H9 (cell line): ENCODE results near the gene TH. TPM values are rescaled to one million over a fixed set of nuclear protein-coding genes. Genes with fewer than 3 reads are reported as not detected.

Experiments
- DNase-seq: peaks from one replicate; pipeline ENCODE4 v3.0.0-alpha.2; 2017
- H2AFZ ChIP-seq: one replicate; pipeline ENCODE4 v1.6.1; 2013; ENCODE audit warnings: mild to moderate bottlenecking, low read length, control low read depth, moderate library complexity
- H2AK5ac ChIP-seq: 2 replicates; pipeline ENCODE4 v1.6.1; 2013; ENCODE audit warnings: low read length, control low read depth, mixed read lengths; ENCODE audit not compliant: insufficient read length
- H2BK120ac ChIP-seq: one replicate; pipeline ENCODE4 v1.6.1; 2013; ENCODE audit warnings: low read depth, mild to moderate bottlenecking, low read length, control low read depth, inconsistent platforms; ENCODE audit not compliant: poor library complexity, severe bottlenecking
- H2BK12ac ChIP-seq: 2 replicates; pipeline ENCODE4 v1.6.1; 2013; ENCODE audit warnings: low read length, control low read depth, mixed read lengths, low read depth; ENCODE audit not compliant: insufficient read length
- H2BK15ac ChIP-seq: 2 replicates; pipeline ENCODE4 v1.6.1; 2013; ENCODE audit warnings: low read depth, low read length, control low read depth
- H2BK20ac ChIP-seq: one replicate; pipeline ENCODE4 v1.6.1; 2013; ENCODE audit warnings: low read depth, mild to moderate bottlenecking, low read length, control low read depth, inconsistent platforms; ENCODE audit not compliant: poor library complexity, severe bottlenecking
- H2BK5ac ChIP-seq: 2 replicates; pipeline ENCODE4 v1.6.1; 2013; ENCODE audit warnings: low read length, control low read depth, mixed read lengths; ENCODE audit not compliant: insufficient read length
- H3K14ac ChIP-seq: 2 replicates; pipeline ENCODE4 v1.6.1; 2013; ENCODE audit warnings: low read length, control low read depth; ENCODE audit not compliant: insufficient read depth
- H3K18ac ChIP-seq: 2 replicates; pipeline ENCODE4 v1.6.1; 2013; ENCODE audit warnings: low read depth, mild to moderate bottlenecking, mixed read lengths, low read length, control low read depth; ENCODE audit not compliant: insufficient read length
- H3K23ac ChIP-seq: 2 replicates; pipeline ENCODE4 v1.6.1; 2013; ENCODE audit warnings: low read length, control low read depth, mixed read lengths, low read depth; ENCODE audit not compliant: insufficient read length
- H3K23me2 ChIP-seq: 2 replicates; pipeline ENCODE4 v1.6.1; 2013; ENCODE audit warnings: low read depth, mild to moderate bottlenecking, mixed read lengths, low read length, control low read depth; ENCODE audit not compliant: insufficient read length, poor library complexity, severe bottlenecking
- H3K27ac ChIP-seq: 2 replicates; pipeline ENCODE4 v1.5.1; 2013; ENCODE audit warnings: low read length, control low read depth, mixed read lengths, low read depth; ENCODE audit not compliant: insufficient read length
- H3K27me3 ChIP-seq: 2 replicates; pipeline ENCODE4 v1.6.1; 2013; ENCODE audit warnings: low read length, control low read depth, inconsistent platforms; ENCODE audit not compliant: insufficient read depth
- H3K4ac ChIP-seq: 2 replicates; pipeline ENCODE4 v1.6.1; 2013; ENCODE audit warnings: low read depth, mild to moderate bottlenecking, control low read depth, inconsistent platforms, low read length, moderate library complexity
- H3K4me1 ChIP-seq: 2 replicates; pipeline ENCODE4 v1.6.1; 2013; ENCODE audit warnings: low read length, control low read depth, inconsistent platforms; ENCODE audit not compliant: insufficient read depth
- H3K4me2 ChIP-seq: 2 replicates; pipeline ENCODE4 v1.6.1; 2013; ENCODE audit warnings: low read length, control low read depth, mixed read lengths; ENCODE audit not compliant: insufficient read length, insufficient read depth
- H3K56ac ChIP-seq: 2 replicates; pipeline ENCODE4 v1.6.1; 2013; ENCODE audit warnings: low read depth, mild to moderate bottlenecking, mixed read lengths, low read length, control low read depth; ENCODE audit not compliant: insufficient read length
- H3K79me1 ChIP-seq: 2 replicates; pipeline ENCODE4 v1.6.1; 2013; ENCODE audit warnings: low read depth, mild to moderate bottlenecking, moderate library complexity, low read length, control low read depth, inconsistent platforms; ENCODE audit not compliant: insufficient read depth, poor library complexity, severe bottlenecking
- H3K79me2 ChIP-seq: 2 replicates; pipeline ENCODE4 v1.6.1; 2013; ENCODE audit warnings: low read length, control low read depth, inconsistent platforms; ENCODE audit not compliant: insufficient read depth
- H3K9ac ChIP-seq: 2 replicates; pipeline ENCODE4 v1.6.1; 2013; ENCODE audit warnings: low read length, control low read depth, mixed read lengths; ENCODE audit not compliant: insufficient read length; ENCODE audit errors: extremely low read depth
- H3K9me3 ChIP-seq: one replicate; pipeline ENCODE4 v1.6.1; 2013; ENCODE audit warnings: low read depth, low read length, inconsistent platforms; ENCODE audit not compliant: control insufficient read depth
- H3T11ph ChIP-seq: one replicate; pipeline ENCODE4 v1.6.1; 2013; ENCODE audit warnings: mild to moderate bottlenecking, low read length, control low read depth, inconsistent platforms
- H4K20me1 ChIP-seq: one replicate; pipeline ENCODE4 v1.6.1; 2013; ENCODE audit not compliant: control insufficient read depth, insufficient read length, insufficient read depth
- H4K5ac ChIP-seq: 2 replicates; pipeline ENCODE4 v1.6.1; 2013; ENCODE audit warnings: low read depth, mild to moderate bottlenecking, mixed read lengths, low read length, control low read depth; ENCODE audit not compliant: insufficient read length
- H4K8ac ChIP-seq: replicated peaks from 2 replicates; pipeline ENCODE4 v1.6.1; 2013; ENCODE audit warnings: low read length, control low read depth, mixed read lengths, low read depth; ENCODE audit not compliant: insufficient read length
- H4K91ac ChIP-seq: 2 replicates; pipeline ENCODE4 v1.6.1; 2013; ENCODE audit warnings: low read depth, mild to moderate bottlenecking, moderate library complexity, mixed read lengths, low read length, control low read depth; ENCODE audit not compliant: insufficient read length
- H3K27ac Mint-ChIP-seq, 3 experiments: 2 replicates in 2 of 3; 3 replicates in 1 of 3; pipeline ENCODE4 v1.8.0; 2020 to 2021; ENCODE audit warnings: mixed read lengths in 3 of 3, mild to moderate bottlenecking in 1 of 3, moderate library complexity in 1 of 3
- H3K27me3 Mint-ChIP-seq: 2 replicates; pipeline ENCODE4 v1.8.0; 2021; ENCODE audit warnings: low read depth, mild to moderate bottlenecking, moderate library complexity, mixed read lengths
- H3K36me3 Mint-ChIP-seq, 3 experiments: 2 replicates in 2 of 3; 3 replicates in 1 of 3; pipeline ENCODE4 v1.8.0; 2020 to 2021; ENCODE audit warnings: low read depth in 3 of 3, mixed read lengths in 3 of 3; ENCODE audit not compliant: insufficient read depth in 1 of 3
- H3K4me1 Mint-ChIP-seq, 2 experiments: 2 replicates each; pipeline ENCODE4 v1.8.0; 2020; ENCODE audit warnings: mixed read lengths in 2 of 2
- H3K4me3 Mint-ChIP-seq, 2 experiments: 2 replicates in 1 of 2; 3 replicates in 1 of 2; pipeline ENCODE4 v1.8.0; 2020 to 2021; ENCODE audit warnings: mild to moderate bottlenecking in 2 of 2, mixed read lengths in 2 of 2, moderate library complexity in 1 of 2
- H3K9me3 Mint-ChIP-seq, 2 experiments: 2 replicates in 1 of 2; 3 replicates in 1 of 2; pipeline ENCODE4 v1.8.0; 2020; ENCODE audit warnings: mild to moderate bottlenecking in 2 of 2, mixed read lengths in 2 of 2, moderate library complexity in 1 of 2
- WGBS: extraction: QIAGEN DNeasy Blood & Tissue Kit; methylation state at CpG from one replicate; pipeline ENCODE4 v1.1.7; 2013; ENCODE audit warnings: missing lambda C conversion rate, low lambda C conversion rate, mixed read lengths; ENCODE audit not compliant: insufficient read length; ENCODE audit errors: extremely low coverage; 5-methylcytosine and 5-hydroxymethylcytosine counted together
- total RNA-seq: library from RNA; stranded (reverse); gene quantifications from 2 replicates; pipeline ENCODE4 v1.2.1, GENCODE V29; 2021
- TF ChIP-seq, protein P1 (sequence below): fragments of 200-600 bp; sonication (generic); conservative IDR thresholded peaks from 3 replicates; pipeline ENCODE4 v1.8.0; 2021; ENCODE audit warnings: antibody characterized with exemption, mild to moderate bottlenecking

Gene TH
- total RNA-seq, 1 experiment from 2014 or later, result not detected

DNA sequence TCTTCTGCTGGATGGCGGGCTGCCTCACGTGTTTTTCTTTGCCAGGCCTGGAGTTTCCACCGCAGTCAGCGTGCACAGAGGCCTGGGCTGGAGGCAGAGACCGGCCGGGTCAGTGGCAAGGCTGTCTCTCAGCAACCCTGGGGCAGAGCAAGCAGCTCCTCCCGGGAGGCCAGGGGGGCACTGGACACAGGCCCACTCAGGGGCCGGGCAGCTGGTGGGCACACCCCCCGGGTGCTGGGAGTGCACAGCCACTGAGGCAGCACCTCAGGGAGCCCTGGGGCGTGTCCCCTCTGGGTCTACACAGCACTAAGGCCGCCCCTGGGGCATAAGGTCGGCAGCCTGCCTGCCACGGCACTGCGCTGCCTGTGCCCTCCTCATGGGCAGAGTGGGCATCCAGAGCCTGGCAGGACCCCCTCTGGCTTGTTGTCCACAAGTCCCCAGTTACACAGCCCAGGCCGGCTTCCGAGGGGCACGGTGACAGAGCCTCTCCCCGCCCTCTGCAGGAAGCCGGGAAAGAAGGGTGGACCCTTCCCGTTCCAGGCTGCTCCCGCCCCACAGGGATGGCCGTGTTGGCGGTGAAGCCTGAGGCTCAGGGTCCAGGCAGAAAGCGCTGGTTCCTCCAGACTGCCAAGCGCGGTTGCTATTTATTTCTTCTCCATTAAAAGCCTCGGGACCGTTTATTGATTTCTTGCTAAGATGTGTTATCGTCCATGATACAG is 18.5 kb upstream of the TH start:
- Histone ChIP-seq H4K8ac (no peak overlapping the region), H2BK20ac (no peak overlapping the region), H3K9me3 (no peaks in the 10 kb centered on the region), H3K79me2 (no peaks in the 10 kb centered on the region), H3K4ac (no peak overlapping the region), H3K79me1 (no peaks in the 10 kb centered on the region), H2BK15ac (no peak overlapping the region), H3K23me2 (no peaks in the 10 kb centered on the region), H3T11ph (no peak overlapping the region), H3K27me3 (no peaks in the 10 kb centered on the region; the same call in 1 of the 2 replicates), H3K4me1 (no peaks in the 10 kb centered on the region), H4K91ac (no peak overlapping the region), H3K9ac (no peak overlapping the region), H2AFZ (no peak overlapping the region), H2BK120ac (no peak overlapping the region), H4K5ac (no peak overlapping the region), H2AK5ac (no peak overlapping the region), H3K18ac (no peak overlapping the region), H3K4me2 (no peak overlapping the region), H3K14ac (peak overlapping the region; percentile 27; the same call in 1 of the 2 replicates), H2BK12ac (no peak overlapping the region), H3K23ac (no peak overlapping the region), H2BK5ac (no peak overlapping the region), H4K20me1 (no peaks in the 10 kb centered on the region), H3K56ac (no peak overlapping the region), H3K27ac (no peak overlapping the region)
- Mint-ChIP-seq H3K4me3 (peak overlapping the region in 1 of 2 experiments; percentile 50; a peak in 1 of 5 replicates), H3K36me3 (no peaks in the 10 kb centered on the region), H3K27me3 (peaks cover 19% of the 10 kb centered on the region), H3K9me3 (no peaks in the 10 kb centered on the region), H3K4me1 (peaks cover 0 to 5% of the 10 kb centered on the region in 2 experiments; a peak in 2 of 4 replicates), H3K27ac (no peak overlapping the region)
- no peak for DNase-seq
- WGBS, result no CpG with 5 or more reads among the region's 29 CpGs
- TF ChIP-seq, protein P1, sequence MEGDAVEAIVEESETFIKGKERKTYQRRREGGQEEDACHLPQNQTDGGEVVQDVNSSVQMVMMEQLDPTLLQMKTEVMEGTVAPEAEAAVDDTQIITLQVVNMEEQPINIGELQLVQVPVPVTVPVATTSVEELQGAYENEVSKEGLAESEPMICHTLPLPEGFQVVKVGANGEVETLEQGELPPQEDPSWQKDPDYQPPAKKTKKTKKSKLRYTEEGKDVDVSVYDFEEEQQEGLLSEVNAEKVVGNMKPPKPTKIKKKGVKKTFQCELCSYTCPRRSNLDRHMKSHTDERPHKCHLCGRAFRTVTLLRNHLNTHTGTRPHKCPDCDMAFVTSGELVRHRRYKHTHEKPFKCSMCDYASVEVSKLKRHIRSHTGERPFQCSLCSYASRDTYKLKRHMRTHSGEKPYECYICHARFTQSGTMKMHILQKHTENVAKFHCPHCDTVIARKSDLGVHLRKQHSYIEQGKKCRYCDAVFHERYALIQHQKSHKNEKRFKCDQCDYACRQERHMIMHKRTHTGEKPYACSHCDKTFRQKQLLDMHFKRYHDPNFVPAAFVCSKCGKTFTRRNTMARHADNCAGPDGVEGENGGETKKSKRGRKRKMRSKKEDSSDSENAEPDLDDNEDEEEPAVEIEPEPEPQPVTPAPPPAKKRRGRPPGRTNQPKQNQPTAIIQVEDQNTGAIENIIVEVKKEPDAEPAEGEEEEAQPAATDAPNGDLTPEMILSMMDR, result no peak
